HG03457 (cell line): ENCODE results near the gene PPP1R10.
"Not testable (repeated sequence)": the region's sequence is repeated elsewhere in the genome, so short reads cannot be mapped to it uniquely, and the experiment has no call there.

Experiments
- ATAC-seq: cut with Tn5 transposase; IDR thresholded peaks from one replicate; pipeline ENCODE4 v1.9.1; 2021; ENCODE audit warnings: moderate number of reproducible peaks; ENCODE audit not compliant: unreplicated experiment

Gene PPP1R10

GRCh38 chr6:30616811-30617564, at the start of gene PPP1R10:
PPP1R10 (minus strand) TSS chr6:30617243; CDS start chr6:30609944, 7,299 bp downstream.
- peak; percentile 53 for ATAC-seq

DNA sequence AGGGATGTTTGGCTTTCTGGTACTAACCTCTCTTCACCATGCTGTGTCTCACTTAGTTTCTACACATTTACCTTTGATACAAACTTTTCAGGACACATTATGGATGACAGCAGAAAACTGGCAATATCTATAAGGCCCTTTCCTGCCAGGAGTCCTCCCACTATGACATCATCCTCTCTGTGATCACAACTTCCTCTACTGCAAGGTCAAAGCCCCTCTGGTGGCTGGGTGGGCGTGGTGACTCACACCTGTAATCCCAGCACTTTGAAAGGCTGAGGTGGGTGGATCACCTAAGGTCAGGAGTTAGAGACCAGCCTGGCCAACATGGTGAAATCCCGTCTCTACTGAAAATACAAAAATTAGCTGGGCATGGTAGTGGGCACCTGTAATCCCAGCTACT, 49.3 kb upstream of the PPP1R10 start:
- not testable (repeated sequence) for ATAC-seq

DNA sequence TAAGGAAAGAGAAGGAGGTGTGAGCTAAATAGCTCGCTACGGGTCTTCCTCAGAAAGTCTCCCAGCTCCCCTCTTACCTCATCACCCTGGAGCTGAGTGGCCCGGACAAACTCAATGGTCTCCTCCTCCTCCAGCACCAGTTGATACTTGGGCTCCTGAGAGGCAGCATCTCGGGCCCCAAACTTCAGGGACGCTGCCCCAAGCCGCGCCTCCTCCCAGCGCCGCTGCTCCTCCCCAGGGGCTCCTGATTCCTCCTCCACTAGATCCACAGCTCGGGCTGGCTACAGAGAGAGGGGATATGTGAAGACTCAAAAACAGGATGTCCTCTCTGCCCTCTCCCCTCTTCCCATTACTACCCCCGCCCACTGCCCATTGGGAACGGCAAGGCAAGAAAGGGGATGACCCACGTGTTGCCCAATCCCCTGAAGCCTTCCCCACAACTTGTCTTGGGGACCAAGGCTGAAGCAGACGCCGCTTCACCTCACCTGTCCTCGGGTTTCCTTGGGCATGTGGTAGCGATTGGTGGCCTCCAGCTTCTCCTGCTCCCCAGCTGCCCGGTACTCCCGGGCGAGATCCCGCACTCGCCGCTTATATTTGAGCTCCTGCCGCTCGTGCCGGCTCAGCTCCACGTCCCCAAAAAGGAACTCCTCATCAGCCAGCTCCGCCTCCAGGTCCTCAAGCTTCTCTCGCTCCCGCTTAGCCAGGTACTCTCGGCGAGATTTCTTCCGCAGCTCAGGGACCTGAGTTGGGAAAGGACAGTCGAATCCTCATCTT, 48.1 kb upstream of the PPP1R10 start:
- no peak for ATAC-seq

GRCh38 chr6:30657922-30658321, 40.9 kb upstream of the PPP1R10 start:
- not testable (repeated sequence) for ATAC-seq

- no peak for ATAC-seq
Measured at GRCh38 chr6:30657454-30657853, 40.4 kb upstream of the PPP1R10 start.

DNA sequence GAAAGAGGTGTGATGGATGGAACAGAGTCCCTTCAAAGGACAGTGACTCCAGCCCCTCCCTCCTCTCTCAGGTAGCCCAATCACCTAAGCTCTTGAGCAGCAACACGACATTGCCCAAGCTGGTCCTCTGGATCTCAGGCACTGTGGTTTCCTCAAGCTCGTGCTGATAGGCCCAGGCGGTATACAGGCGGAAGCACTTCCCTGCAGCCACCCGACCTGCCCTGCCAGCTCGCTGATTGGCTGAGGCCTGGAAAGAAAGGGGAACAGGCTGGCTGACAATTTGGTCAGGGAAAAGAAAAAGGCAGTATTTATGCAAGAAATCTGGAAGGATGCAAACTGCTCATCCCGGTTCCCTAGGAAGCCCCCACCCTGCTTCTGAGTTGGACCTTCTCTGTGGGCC, 39.5 kb upstream of the PPP1R10 start:
- no peak for ATAC-seq

DNA sequence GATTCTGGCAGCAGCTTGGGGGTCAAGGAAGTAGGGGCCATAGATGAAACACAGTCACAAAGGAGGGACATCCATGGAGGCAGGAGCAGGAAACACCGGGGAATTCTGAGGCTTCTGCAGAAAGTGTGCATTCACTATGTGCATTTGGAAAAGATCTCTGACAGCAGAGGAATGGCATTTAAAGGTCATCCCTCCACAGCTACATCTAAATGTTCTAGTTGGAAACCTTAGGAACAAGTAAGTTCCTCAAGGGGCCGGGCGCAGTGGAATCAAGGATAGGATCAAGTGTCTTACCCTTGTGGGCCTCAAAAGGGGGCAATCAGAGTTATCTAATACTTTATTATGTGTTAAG, 38.7 kb upstream of the PPP1R10 start:
- no peak for ATAC-seq

DNA sequence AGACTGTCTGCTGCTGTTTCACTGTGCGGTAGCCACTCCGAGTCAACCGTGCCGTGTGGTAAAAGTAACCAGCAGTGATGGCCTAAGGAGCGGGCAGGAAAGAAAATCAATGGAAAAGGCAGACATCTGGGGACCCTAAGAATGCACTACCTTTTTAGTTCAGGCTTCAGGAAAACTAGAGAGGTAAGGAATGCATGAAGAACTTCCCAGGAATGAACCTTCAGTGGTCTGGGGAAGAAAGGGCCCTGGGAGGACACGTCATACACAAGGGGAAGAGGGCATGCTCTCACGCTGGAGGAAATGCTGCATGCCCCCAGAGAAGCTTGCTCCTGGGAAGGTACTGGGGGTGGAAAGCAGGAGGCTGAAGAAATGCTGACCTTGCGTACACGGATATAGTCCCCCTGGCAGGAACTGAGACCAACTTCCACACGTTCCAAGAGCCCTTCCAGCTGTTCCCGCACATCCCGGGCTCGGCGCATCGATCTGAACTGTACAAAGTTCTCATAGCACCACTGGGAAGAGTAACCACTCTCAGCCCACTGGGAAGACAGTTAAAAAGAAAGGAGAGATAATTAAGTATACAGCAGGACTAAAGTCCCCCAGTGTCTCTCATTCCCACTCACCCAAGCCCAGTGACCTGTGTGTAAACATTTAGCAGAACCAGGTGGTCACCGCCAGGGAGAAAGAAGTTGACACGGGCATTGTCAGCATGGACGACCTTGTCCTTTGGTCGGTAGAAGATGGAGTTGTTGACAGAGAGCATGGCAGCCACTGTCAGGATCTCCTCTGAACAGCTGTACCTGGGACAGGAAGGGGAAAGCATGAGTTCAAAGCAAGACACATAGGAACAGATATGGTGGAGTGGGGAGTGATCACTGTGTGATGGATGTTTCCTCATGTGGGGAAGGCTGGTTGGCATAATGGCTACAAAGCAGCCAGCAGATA, 38.0 kb upstream of the PPP1R10 start:
- no peak for ATAC-seq

DNA sequence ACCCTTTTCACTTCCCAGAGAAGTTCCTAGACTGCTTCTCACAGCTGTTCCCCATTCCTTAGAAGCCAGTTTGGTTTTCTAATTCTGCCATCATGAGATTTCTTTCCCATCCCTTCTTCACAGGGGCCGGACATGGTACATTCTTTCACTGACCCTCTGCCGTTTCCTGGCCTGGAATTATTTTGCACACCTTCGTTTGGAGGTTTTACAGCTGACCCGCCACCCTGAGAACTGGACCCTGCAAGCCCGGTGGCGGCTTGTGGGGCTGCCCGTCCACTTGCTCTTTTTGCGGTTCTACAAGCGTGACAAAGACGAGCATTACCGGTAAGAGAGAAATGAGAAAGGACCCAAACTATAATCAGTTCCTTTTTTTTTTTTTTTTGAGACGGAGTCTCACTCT, 34.1 kb upstream of the PPP1R10 start:
- ATAC-seq, result no peak

- ATAC-seq, result peak; percentile 50
Measured at GRCh38 chr6:30647242-30648116, 30.4 kb upstream of the PPP1R10 start.

DNA sequence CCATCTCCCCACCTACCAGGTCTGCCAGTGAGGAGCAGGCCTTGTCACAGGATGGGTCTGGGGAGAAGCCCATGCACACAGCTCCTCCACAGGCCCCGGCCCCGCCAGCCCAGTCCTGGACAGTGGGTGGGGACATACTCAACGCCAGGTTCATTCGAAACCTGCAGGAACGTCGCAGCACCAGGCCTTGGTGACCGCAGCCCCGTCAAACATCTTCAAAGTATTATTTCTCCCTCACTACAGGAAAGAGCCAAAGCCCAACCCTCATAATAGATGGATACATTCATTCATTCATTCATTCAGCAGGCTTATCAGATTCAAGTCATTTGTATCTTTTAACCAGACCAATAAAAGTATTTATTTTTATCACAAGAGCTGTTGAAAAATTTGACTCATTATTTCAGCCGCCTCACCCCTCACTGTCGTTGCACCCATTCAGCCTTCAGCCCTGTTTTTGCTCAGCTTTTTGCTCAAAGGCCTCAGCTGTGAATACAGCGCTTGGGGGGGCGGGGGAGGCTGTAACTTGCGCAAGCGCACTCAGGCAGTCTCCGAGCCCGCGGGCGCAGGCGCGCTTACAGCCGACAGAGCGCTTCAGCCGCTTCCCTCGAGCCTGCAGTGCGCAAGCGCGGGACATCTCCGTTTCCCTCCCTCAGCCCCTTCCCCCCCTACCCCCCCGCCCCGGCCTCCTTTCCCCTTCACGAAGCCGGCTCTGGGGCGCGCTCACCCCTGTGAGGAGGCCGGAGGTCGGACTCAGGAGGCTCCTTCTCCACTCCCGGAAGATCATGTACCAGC, 29.6 kb upstream of the PPP1R10 start, which contains the start of gene C6orf136:
TSS of gene C6orf136 (plus strand) at position 684 of the 792 bp plus-strand sequence. CDS start at position 783, 99 bp downstream.
- ATAC-seq, result peak; percentile 35

- ATAC-seq, result no peak
Measured at GRCh38 chr6:30645989-30646388, 28.9 kb upstream of the PPP1R10 start.

GRCh38 chr6:30644769-30645168, 27.7 kb upstream of the PPP1R10 start:
- no peak for ATAC-seq

DNA sequence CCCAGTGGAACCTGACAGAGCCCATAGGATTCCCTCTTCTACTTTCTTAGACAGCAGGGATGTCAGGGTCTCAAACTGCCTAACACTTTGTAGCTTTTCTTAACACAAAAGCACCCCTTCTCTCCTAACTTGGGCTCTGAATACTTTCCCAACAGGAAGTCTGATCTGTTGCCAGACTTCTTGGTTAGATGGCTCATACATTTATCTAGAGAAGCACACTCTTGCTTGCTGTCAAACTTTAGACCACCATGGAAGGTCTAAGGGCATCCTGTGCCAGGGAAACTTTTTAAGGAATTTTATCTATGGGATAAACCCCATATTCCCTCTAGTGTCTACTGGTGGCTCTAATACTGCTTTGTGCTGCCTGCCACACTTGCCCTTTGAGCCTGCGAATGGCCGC, 26.6 kb upstream of the PPP1R10 start:
- ATAC-seq, result no peak

DNA sequence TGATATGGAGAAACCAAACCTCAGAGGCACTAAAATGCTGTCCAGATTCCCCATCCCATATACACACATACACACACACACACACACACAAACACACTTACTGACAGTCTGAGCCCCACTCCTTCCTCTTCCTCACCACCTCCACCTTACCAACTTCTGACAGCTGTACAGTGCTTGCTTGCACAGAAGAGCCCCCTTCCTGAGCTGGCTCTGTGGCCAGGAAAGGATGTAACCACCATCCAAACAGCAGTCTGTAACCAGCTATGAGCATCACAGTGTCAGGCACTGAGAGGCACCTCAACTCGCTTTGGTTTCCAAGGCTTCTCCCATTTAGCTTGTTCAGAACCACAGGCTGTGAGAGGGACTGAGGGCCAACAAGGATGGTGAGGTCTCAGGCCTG, 24.0 kb upstream of the PPP1R10 start:
- no peak for ATAC-seq

DNA sequence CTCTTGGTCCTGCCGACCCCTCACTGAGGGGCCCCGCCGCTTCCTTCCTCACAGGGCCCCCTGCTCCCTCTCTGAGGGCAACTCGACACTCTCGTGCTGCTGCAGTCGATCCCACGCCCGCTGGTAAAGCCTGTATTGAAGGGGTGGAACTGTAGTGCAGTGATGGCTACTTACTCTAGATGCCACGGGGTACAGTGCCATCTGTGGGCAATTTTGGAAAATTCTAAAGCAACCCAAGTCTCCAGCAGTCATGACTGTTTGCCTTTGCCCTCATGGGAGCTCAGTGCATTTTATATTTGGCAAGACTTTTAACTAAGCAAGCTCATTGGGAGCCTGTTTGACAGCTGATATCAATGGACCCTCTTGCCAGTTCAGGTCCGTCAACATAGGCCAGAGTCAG, 23.4 kb upstream of the PPP1R10 start:
- ATAC-seq, result no peak

DNA sequence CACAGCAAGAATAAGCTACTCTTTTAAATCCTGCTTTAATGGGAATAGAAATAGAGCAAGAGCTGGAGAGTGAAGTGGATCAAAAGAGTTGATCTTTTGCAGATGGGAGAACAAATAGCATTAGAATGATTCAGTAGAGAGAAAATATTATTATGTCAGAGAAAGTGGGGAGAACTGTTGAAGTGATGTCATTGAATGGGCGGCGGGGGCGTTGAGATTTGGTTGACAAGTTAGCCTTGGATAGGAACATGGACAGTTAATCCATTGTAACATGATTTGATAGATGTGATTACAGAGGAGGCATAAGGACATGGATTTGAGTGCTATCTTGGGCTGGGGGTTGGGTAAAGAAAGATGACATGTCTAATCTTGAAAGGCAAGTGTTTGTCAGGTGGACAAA, 18.8 kb upstream of the PPP1R10 start:
- no peak for ATAC-seq

DNA sequence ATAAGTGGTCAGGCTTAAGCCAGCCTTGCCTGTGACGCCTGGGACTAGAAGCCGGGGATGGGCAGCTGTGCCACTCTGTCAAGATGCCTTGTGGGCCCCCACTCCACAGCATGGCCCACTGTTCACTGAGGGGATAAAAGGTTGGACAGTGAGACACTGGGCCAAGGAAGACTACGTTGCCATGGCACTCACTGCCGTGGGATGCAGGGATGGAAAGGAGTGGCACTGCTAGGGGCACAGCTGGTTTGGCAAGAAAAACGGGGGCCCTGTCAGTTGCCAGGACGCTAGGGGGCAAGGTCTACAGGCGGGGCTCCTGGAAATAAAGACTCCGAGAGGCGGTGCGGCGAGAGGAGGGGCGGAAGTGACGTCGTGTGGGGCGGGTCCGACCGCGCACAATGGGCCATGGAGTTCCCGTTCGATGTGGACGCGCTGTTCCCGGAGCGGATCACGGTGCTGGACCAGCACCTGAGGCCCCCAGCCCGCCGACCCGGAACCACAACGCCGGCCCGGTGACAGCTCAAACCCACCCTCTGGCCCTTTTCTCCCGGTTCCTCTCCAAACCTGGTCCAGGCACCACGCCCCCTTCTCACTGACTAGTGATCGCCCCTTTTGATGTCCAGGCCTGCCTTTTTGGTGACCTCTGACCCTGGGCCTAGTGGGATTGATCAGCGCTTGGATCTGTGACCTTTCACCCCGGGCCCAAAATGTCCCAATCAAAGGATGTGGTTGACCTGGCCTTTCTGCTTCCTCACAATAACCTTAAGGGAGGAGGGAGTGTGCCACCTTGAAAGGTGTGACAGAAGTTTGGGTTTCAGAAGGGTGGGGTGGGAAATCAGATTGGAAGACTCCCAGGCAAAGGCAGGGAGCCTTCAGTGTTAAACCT, 9.7 kb upstream of the PPP1R10 start, which contains the start of gene ATAT1:
TSS of gene ATAT1 (plus strand) at position 391 of the 883 bp plus-strand sequence.
- no peak for ATAC-seq
